Measurements from ENCODE around the gene LRRC3. TPM values are rescaled to one million over a fixed set of nuclear protein-coding genes. Genes with fewer than 3 reads are reported as not detected.

Gene LRRC3
- total and polyA plus RNA-seq, 2 of the 4 experiments (the other 2 are of a cell fraction), result under 0.01 to 0.38 TPM

GRCh38 chr21:44425307-44425894, 29.9 kb upstream of the LRRC3 start:
- H4K5ac ChIP-seq (ENCODE audit: low read depth, low read length), result no peak overlapping the region
- no peak overlapping the region for H3K9ac ChIP-seq (ENCODE audit: low read depth, low read length)
- in situ Hi-C loops (cut with MboI; ENCODE audit: low sequenced_read_pairs) (no loop called here), dilution Hi-C loops (cut with HindIII; ENCODE audit: low sequenced_read_pairs, unreplicated experiment) (no loop called here), intact Hi-C loops (cut with micrococcal nuclease) (no loop called here)
- no peak overlapping the region for H2BK15ac ChIP-seq (ENCODE audit: low read depth, low read length)
- ChIA-PET CTCF (no interaction called here), POLR2A (ENCODE audit: unreplicated experiment) (no interaction called here)
- no peak overlapping the region for H2AFZ ChIP-seq (replicated peaks; ENCODE audit: low read length, poor library complexity)
- no peak for TF ChIP-seq ELK1 (IDR thresholded peaks at IDR 0.05; ENCODE audit: borderline replicate concordance, low read depth, low read length)
- no peak for TF ChIP-seq RFX5 (IDR thresholded peaks at IDR 0.05; ENCODE audit: low read depth, low read length)
- TF ChIP-seq FOS (IDR thresholded peaks at IDR 0.05; ENCODE audit: low read depth, low read length), result no peak
- no peak for TF ChIP-seq CHD1 (IDR thresholded peaks at IDR 0.05; ENCODE audit: low read depth, low read length)
- no peak for TF ChIP-seq SMC3 (IDR thresholded peaks at IDR 0.05; ENCODE audit: low read depth, low read length)
- TF ChIP-seq CTCF (conservative IDR thresholded peaks at IDR 0.05; ENCODE audit: low read depth, low read length), result no peak
- TF ChIP-seq USF2 (IDR thresholded peaks at IDR 0.05; ENCODE audit: low read depth, low read length), result no peak
- no peak for TF ChIP-seq MXI1 (IDR thresholded peaks at IDR 0.05; ENCODE audit: borderline replicate concordance, low read depth, low read length)
- TF ChIP-seq MAFK (IDR thresholded peaks at IDR 0.05; ENCODE audit: low read depth, low read length), result no peak
- no peak for TF ChIP-seq POLR2A (IDR thresholded peaks at IDR 0.05; ENCODE audit: low read depth, low read length)
- no peak for TF ChIP-seq BHLHE40 (IDR thresholded peaks at IDR 0.05; ENCODE audit: low read depth, low read length)
- no peak for TF ChIP-seq NFE2L2 (IDR thresholded peaks at IDR 0.05; ENCODE audit: low read depth, low read length)
- TF ChIP-seq MAZ (IDR thresholded peaks at IDR 0.05; ENCODE audit: borderline replicate concordance, low read depth, low read length), result no peak
- TF ChIP-seq CEBPB (IDR thresholded peaks at IDR 0.05; ENCODE audit: low read depth, low read length), result no peak
- H4K8ac ChIP-seq (ENCODE audit: low read depth in 2 of 2, low read length in 2 of 2), result no peak overlapping the region
- no peaks in the 10 kb centered on the region for H3K9me1 ChIP-seq (ENCODE audit: insufficient read depth, low read length)
- WGBS, 2 experiments (ENCODE audit: extremely low coverage in 2 of 2, insufficient read length in 1 of 2), result 67% methylated on average over 14 of the region's 40 CpGs; no CpG with 5 or more reads in 1 of the 2 experiments
- no peak overlapping the region for H3K14ac ChIP-seq (replicated peaks; ENCODE audit: low read depth, low read length)
- no peak overlapping the region for H3K18ac ChIP-seq (ENCODE audit: low read depth, low read length)
- no peak overlapping the region for H3K4me3 ChIP-seq (ENCODE audit: insufficient read depth, low read depth, low read length)
- no peak overlapping the region for H2AK9ac ChIP-seq (replicated peaks; ENCODE audit: low read depth, low read length, poor library complexity)
- no peak overlapping the region for H4K91ac ChIP-seq (ENCODE audit: insufficient read depth, low read depth, low read length)
- no peak overlapping the region for H2BK5ac ChIP-seq (ENCODE audit: low read depth, low read length, poor library complexity, severe bottlenecking)
- DNase-seq, result no peak
- H2BK20ac ChIP-seq (ENCODE audit: low read depth, low read length), result no peak overlapping the region
- no peaks in the 10 kb centered on the region for H3K27me3 ChIP-seq (ENCODE audit: control insufficient read depth, insufficient read depth, low read length)
- H3K23ac ChIP-seq (ENCODE audit: low read depth, low read length), result no peak overlapping the region
- no peak overlapping the region for H2BK120ac ChIP-seq (ENCODE audit: low read depth, low read length)
- no peaks in the 10 kb centered on the region for H3K4me1 ChIP-seq (ENCODE audit: control insufficient read depth, insufficient read depth, low read length)
- BruUV-seq (replicated peaks), result no TSS peak
- no peaks in the 10 kb centered on the region for H4K20me1 ChIP-seq (ENCODE audit: insufficient read depth, low read length)
- H2AK5ac ChIP-seq (ENCODE audit: low read depth, low read length), result no peak overlapping the region
- H3K56ac ChIP-seq (ENCODE audit: extremely low read depth, insufficient read depth, low read length), result no peak overlapping the region
- H3K36me3 ChIP-seq (ENCODE audit: control insufficient read depth, insufficient read depth, low read length), result no peaks in the 10 kb centered on the region
- no peak overlapping the region for H3K27ac ChIP-seq (ENCODE audit: insufficient read depth, low read length)
- no peak overlapping the region for H3K4me2 ChIP-seq (ENCODE audit: low read depth, low read length)
- no peak overlapping the region for H3K4ac ChIP-seq (ENCODE audit: low read depth, low read length)
- ATAC-seq (ENCODE audit: low read depth), result no peak
- H3K9me3 ChIP-seq (ENCODE audit: control insufficient read depth, insufficient read depth, low read length), result peaks cover 19% of the 10 kb centered on the region; the same call in 1 of the 2 replicates
- no peaks in the 10 kb centered on the region for H3K79me1 ChIP-seq (ENCODE audit: low read depth in 1 of 2, low read length in 2 of 2)

Data from IMR-90 (cell line).